ENCODE data around the gene BMF. TPM values are rescaled to one million over a fixed set of nuclear protein-coding genes. Genes with fewer than 3 reads are reported as not detected.
"Not testable (repeated sequence)": the region's sequence is repeated elsewhere in the genome, so short reads cannot be mapped to it uniquely, and the experiment has no call there.

The BMF gene
- total RNA-seq, 1 donor from 2014 or later = 2.2 TPM

GRCh38 chr15:40151499-40151898, 42.8 kb upstream of the BMF start:
- intact Hi-C loops (cut with DNase I) = no loop called here
- H3K4me1 ChIP-seq = no peaks in the 10 kb centered on the region
- no peak for DNase-seq (ENCODE audit: low spot score in 2 of 2)
- no peak overlapping the region for H3K4me3 ChIP-seq
- TF ChIP-seq CTCF (IDR thresholded peaks at IDR 0.05) = no peak
- no peaks in the 10 kb centered on the region for H3K27me3 ChIP-seq
- no peak overlapping the region for H3K27ac ChIP-seq
- H3K36me3 ChIP-seq = no peaks in the 10 kb centered on the region
- no peaks in the 10 kb centered on the region for H3K9me3 ChIP-seq

- Histone ChIP-seq H3K4me3 (no peak overlapping the region), H3K27me3 (no peaks in the 10 kb centered on the region), H3K9me3 (no peaks in the 10 kb centered on the region), H3K4me1 (no peaks in the 10 kb centered on the region), H3K27ac (no peak overlapping the region), H3K36me3 (no peaks in the 10 kb centered on the region)
- intact Hi-C loops (cut with DNase I) = no loop called here
- no peak for TF ChIP-seq CTCF (IDR thresholded peaks at IDR 0.05)
- no peak for DNase-seq (ENCODE audit: low spot score in 2 of 2)
Observed at GRCh38 chr15:40150163-40150925, 41.7 kb upstream of the BMF start.

GRCh38 chr15:40149339-40149738, 40.7 kb upstream of the BMF start:
- H3K36me3 ChIP-seq = no peaks in the 10 kb centered on the region
- DNase-seq (ENCODE audit: low spot score in 2 of 2) = no peak
- intact Hi-C loops (cut with DNase I) = no loop called here
- no peaks in the 10 kb centered on the region for H3K4me1 ChIP-seq
- no peak for TF ChIP-seq CTCF (IDR thresholded peaks at IDR 0.05)
- no peaks in the 10 kb centered on the region for H3K9me3 ChIP-seq
- no peaks in the 10 kb centered on the region for H3K27me3 ChIP-seq
- no peak overlapping the region for H3K27ac ChIP-seq
- no peak overlapping the region for H3K4me3 ChIP-seq

- Histone ChIP-seq H3K4me3 (no peak overlapping the region), H3K27ac (no peak overlapping the region), H3K36me3 (no peaks in the 10 kb centered on the region), H3K9me3 (no peaks in the 10 kb centered on the region), H3K27me3 (no peaks in the 10 kb centered on the region), H3K4me1 (no peaks in the 10 kb centered on the region)
- no peak for DNase-seq (ENCODE audit: low spot score in 2 of 2)
- intact Hi-C loops (cut with DNase I) = no loop called here
- no peak for TF ChIP-seq CTCF (IDR thresholded peaks at IDR 0.05)
Observed at GRCh38 chr15:40146037-40146436, 37.4 kb upstream of the BMF start.

GRCh38 chr15:40142428-40142827, 33.7 kb upstream of the BMF start:
- Histone ChIP-seq H3K4me1 (no peaks in the 10 kb centered on the region), H3K27me3 (no peaks in the 10 kb centered on the region), H3K36me3 (no peaks in the 10 kb centered on the region), H3K4me3 (no peak overlapping the region), H3K9me3 (no peaks in the 10 kb centered on the region), H3K27ac (no peak overlapping the region)
- intact Hi-C loops (cut with DNase I) = no loop called here
- no peak for DNase-seq (ENCODE audit: low spot score in 2 of 2)
- TF ChIP-seq CTCF (IDR thresholded peaks at IDR 0.05) = no peak

- H3K36me3 ChIP-seq; DNase-seq (ENCODE audit: low spot score in 2 of 2); H3K9me3 ChIP-seq; intact Hi-C loops (cut with DNase I); H3K4me1 ChIP-seq; H3K27me3 ChIP-seq; H3K4me3 ChIP-seq; H3K27ac ChIP-seq: not testable (repeated sequence)
Observed at GRCh38 chr15:40138201-40138570, 29.5 kb upstream of the BMF start.
